Measurements from ENCODE around the gene MTHFSD.

MTHFSD gene

DNA sequence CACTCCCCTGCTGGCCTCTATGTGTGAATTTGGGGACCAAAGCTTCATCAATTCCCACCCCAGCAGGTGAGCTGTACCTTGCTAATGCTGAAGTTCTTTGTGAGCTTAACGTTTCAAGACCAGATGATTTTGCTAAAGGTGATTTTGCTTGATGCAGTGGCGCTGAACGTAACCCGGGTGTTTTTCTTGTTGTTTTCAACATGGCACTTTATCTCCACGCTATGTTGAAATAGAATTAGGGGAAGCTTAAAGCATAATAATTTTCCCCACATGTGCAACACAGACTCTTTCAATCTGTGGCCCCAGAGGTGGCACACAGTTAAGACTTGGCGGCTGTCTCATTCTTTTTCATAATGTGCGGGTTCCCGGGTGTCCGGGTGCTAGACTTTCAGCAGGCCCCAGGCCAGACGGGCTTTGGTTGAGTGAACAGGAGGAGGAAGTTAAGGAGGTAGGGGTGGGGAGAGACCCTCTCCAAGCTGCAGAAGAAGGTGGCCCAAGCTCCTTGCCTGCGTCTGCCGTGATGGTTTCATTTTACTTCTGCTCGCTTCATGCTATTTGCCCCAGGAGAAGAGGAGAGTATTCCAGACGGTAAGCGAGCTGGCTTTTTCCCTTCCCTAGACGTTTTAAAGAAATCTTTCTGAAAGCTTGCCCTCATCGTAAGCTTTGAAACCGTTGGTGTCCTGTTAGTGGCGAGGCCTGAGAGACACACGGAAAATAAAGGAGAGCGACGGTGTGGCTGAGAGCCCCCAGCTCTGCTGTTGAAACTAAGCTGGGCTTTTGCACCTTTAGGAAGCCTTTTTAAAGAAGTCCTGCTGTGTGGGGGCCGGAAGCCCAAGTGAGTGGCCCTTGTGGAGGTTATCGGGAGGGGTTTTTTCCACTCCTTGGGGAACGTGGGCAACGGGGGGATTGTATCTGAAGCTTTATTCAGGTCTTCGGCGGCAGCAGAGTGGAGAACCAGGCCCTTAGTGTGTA lies 15.8 kb upstream of the MTHFSD start:
- no peak for DNase-seq (ENCODE audit: low read depth)

DNA sequence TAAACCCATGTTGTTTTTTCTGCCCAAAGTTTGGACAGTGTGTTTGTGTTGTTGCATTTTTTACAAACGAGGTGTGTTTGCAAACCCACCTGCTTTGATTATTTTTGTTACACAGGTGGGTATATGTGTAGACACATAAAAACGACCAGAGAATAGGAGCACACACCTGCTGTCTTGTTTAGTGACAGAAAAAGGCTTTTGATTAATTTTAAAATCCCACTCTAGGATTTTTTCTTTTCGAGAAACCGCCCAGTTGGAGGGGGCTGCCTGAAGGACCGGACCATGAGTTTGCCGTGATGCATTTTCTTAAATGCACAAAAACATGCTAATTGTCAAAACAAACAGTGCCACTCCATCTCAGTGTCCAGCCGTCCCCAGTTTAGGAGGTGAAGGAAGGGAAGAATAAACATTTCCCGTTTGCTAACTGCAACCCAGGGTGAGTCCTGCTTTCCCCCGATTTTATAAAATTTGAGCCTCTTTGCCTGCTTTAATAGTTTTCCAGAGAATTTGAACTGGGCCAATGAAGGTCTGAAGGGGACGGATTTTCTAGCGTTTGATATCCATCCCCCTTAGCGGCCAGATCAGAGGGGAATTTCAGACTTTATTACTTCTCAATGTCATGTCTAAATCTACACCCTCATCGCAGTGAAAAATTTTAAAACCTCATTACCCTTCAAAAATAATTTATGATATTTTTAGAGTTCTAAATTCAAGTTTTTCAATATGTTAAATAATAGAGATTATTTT lies 14.8 kb upstream of the MTHFSD start:
- no peak for DNase-seq (ENCODE audit: low read depth)

DNA sequence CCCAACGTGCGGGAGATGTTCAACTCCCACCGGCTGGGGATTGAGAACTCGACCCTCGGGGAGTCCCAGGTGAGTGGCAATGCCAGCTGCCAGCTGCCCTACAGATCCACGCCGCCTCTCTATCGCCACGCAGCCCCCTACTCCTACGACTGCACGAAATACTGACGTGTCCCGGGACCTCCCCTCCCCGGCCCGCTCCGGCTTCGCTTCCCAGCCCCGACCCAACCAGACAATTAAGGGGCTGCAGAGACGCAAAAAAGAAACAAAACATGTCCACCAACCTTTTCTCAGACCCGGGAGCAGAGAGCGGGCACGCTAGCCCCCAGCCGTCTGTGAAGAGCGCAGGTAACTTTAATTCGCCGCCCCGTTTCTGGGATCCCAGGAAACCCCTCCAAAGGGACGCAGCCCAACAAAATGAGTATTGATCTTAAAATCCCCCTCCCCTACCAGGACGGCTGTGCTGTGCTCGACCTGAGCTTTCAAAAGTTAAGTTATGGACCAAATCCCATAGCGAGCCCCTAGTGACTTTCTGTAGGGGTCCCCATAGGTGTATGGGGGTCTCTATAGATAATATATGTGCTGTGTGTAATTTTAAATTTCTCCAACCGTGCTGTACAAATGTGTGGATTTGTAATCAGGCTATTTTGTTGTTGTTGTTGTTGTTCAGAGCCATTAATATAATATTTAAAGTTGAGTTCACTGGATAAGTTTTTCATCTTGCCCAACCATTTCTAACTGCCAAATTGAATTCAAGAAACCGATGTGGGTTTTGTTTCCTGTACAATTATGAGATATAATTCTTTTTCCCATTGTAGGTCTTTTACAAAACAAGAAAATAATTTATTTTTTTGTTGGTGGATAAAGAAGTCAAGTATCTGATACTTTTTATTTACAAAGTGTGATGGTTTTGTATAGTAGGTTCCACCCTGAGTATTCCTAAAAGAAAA lies 13.9 kb upstream of the MTHFSD start:
- DNase-seq (ENCODE audit: low read depth), result no peak

DNA sequence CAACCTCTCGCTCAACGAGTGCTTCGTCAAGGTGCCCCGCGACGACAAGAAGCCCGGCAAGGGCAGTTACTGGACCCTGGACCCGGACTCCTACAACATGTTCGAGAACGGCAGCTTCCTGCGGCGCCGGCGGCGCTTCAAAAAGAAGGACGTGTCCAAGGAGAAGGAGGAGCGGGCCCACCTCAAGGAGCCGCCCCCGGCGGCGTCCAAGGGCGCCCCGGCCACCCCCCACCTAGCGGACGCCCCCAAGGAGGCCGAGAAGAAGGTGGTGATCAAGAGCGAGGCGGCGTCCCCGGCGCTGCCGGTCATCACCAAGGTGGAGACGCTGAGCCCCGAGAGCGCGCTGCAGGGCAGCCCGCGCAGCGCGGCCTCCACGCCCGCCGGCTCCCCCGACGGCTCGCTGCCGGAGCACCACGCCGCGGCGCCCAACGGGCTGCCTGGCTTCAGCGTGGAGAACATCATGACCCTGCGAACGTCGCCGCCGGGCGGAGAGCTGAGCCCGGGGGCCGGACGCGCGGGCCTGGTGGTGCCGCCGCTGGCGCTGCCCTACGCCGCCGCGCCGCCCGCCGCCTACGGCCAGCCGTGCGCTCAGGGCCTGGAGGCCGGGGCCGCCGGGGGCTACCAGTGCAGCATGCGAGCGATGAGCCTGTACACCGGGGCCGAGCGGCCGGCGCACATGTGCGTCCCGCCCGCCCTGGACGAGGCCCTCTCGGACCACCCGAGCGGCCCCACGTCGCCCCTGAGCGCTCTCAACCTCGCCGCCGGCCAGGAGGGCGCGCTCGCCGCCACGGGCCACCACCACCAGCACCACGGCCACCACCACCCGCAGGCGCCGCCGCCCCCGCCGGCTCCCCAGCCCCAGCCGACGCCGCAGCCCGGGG lies 12.9 kb upstream of the MTHFSD start:
- no peak for DNase-seq (ENCODE audit: low read depth)

DNA sequence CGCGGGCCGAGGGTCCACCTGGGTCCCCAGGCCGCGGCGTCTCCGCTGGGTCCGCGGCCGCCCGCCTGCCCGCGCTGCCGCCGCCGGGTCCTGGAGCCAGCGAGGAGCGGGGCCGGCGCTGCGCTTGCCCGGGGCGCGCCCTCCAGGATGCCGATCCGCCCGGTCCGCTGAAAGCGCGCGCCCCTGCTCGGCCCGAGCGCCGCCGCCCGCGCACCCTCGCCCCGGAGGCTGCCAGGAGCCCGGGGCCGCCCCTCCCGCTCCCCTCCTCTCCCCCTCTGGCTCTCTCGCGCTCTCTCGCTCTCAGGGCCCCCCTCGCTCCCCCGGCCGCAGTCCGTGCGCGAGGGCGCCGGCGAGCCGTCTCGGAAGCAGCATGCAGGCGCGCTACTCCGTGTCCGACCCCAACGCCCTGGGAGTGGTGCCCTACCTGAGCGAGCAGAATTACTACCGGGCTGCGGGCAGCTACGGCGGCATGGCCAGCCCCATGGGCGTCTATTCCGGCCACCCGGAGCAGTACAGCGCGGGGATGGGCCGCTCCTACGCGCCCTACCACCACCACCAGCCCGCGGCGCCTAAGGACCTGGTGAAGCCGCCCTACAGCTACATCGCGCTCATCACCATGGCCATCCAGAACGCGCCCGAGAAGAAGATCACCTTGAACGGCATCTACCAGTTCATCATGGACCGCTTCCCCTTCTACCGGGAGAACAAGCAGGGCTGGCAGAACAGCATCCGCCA lies 12.1 kb upstream of the MTHFSD start:
- peak; percentile 17 for DNase-seq (ENCODE audit: low read depth)

DNA sequence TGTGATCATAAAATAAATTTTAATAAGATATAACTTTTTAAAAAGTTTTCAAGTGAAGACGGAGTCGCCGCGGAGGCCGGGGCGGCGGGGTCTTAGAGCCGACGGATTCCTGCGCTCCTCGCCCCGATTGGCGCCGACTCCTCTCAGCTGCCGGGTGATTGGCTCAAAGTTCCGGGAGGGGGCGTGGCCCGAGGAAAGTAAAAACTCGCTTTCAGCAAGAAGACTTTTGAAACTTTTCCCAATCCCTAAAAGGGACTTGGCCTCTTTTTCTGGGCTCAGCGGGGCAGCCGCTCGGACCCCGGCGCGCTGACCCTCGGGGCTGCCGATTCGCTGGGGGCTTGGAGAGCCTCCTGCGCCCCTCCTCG lies 11.5 kb upstream of the MTHFSD start, which contains the start of gene FOXC2:
Gene FOXC2, plus strand, starts transcription at position 229 of the 365 bp plus-strand sequence. CDS start 507 bp downstream, outside the sequence.
- peak; percentile 72 for DNase-seq (ENCODE audit: low read depth)

DNA sequence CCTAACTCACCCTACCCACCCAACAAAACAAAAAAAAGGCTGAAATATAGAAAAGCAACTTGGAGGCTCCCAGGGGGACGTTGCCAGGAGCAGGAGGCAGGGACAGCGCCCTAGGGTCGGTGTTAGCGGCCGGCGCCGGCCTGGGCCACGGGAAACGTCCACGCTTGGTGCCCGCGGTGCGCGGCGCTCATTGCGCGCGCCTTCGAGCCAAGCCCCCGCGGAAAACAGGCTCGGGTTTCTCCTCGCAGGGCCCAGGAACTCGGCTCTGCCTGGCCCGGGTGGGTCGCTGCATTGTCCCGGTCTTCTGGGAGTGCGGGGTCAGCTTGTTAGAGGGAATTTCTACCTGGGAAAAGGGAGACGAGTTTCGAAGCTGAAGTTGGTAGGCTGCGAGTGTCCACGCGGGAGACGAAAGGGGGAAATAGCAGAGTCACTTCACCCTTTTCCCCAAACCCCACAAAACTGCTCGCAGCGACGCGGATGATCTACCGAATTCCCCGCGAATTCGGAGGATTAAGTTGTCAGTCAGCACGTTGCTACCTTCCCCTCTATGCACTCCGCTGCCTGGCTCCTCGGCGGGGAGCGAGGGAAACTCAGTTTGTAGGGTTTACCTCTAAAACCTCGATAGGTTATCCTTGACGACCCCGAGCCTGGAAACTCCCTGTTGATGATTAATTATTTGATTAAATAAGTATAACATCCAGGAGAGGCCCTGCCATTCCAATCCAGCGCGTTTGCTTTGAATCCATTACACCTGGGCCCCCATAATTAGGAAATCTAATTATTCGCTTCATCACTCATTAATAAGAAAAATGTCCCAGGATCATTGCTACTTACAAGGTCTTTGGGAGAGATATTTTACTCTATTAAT lies 10.8 kb upstream of the MTHFSD start:
- DNase-seq (ENCODE audit: low read depth), result no peak

DNA sequence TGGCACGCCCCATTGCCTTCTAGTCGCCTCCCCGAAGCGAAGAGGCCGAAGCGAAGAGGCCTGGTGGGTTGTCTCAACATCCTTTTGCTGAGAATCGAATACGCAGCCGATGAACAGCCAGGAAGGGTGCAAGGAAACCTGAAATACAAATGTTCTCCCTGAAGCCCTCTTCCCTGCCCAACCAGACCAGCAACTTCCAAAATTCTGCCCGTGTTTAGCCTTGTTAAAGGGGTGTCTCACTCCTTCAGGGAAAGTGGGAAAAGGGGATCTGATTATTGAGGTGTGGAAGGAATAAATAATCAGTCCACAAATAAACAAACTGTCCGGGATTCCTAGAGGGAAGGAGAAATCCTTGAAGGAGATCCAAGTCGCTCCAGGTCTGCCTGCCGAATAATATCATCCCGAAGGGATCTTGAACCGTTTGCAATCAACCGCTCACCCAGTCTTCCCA lies 10.2 kb upstream of the MTHFSD start:
- no peak for DNase-seq (ENCODE audit: low read depth)

DNA sequence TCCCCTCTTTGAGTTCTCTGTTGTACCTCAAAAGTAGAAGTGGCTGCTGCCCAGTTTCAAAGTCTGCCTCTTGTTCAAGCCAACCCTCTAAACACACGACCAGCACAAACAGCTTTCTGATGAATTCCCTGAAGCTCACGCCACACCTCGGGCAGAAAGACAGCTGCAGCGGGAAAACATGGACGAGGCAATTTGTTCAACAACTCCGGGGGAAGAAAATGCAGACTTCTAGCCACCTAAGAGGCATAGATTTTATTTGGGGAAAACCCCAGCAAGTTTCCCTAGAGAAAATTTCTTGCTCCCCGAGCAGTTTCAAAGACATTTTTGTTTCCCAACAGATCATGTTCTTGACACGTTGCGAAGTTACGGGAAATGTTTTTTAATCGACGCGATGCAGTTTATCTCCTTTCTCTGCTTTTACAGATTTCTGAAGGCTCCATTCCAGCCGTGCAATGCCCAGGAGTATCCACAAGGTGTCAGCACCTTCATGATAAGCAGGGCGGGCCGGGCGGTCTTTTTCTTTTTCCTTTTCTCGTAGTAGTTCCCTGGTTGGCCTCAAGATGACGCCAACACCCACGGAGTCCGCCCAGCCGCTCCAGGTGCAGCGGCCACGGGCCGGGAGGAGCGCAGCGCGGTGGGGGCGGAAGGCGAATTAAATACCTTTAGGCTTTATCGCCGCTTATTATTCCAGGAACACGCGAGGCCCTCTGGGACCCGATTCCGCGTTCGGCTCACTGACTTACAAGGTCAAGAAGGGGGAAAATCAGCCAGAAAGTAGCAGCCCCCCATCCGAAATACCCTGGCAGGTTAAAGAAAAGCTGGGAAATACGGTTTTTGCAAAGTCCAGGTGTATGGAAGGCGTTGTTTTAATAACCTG lies 8.7 kb upstream of the MTHFSD start:
- DNase-seq (ENCODE audit: low read depth), result peak; percentile 71

DNA sequence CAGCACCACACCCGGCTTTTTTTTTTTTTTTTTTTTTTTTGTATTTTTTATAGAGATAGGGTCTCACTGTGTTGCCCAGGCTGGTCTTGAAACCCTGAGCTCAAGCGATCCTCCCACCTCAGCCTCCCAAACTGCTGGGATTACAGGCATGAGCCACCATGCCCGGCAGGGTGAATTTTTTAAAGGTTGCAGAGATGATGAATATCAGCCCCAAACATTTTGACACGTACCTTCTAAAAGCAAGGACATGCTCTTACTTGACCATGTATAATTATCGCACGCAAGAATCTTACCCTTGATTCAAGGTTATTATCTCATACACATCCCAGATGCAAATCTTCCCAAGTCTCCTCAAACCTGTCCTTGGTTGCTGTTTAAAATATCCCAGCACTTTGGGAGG lies 7.3 kb upstream of the MTHFSD start:
- DNase-seq (ENCODE audit: low read depth), result no peak

DNA sequence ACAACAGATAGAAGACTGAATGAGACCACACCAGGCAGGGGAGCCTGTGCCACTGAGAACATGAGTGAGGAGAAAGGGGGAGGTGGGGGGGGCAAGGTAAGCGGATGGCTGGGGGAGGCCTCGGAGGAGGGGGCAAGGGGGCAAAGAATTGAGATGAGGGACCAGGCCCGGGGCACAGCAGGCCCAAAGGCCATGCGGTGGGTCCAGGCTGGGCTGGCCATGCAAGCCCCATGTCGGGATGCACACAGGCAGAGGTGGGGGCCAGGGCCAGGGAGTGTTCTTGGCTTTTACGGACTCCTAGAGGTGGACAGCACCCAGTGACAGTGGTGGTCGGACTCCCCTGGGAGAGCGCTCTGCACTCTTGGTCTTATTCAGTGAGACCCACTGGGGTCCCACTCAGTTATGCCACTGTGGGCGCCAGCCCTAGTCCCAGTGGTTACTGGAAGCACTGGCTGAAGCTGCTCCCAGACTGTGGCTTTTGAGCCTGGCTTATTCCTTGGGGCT lies 4.8 kb upstream of the MTHFSD start:
- DNase-seq (ENCODE audit: low read depth), result no peak

DNA sequence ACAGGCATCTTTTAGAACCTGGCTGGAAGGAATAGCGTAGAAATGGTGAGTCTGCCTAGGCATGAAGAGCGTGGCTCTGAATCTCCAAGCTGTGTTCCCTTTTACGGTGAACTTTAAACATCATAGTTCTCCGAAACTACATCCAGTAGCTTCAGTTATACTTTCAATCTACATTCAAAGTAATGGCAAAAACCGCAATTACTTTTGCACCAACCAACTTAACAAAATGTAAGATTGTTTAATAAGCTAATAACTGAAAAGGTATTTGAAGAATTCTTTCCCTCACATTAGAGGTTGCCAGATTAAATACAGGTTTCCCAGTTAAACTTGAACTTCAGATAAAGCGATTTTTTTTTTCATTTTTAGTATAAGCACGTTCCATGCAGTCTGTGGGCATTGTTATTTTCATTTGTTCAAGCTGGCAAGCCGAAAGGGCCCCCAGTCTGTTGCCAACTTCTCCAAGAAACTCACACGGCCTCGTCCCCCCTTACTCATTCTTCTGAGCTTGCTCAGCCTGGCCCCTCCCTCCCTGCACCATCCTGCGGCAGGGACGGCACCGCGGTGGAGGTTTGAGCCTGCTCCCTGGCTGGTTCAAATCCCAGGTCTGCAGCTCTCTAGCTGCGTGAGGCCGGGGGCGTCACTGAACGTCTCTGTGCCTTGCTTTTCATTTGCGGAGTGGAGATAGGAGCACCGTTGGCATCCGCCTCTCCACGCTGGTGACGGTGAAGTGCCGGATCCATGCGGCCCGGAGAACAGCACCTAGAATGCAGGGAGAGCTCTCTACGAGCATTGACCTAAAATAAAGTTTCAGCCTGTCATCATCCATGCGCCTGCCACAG lies 3.5 kb upstream of the MTHFSD start:
- DNase-seq (ENCODE audit: low read depth), result no peak

DNA sequence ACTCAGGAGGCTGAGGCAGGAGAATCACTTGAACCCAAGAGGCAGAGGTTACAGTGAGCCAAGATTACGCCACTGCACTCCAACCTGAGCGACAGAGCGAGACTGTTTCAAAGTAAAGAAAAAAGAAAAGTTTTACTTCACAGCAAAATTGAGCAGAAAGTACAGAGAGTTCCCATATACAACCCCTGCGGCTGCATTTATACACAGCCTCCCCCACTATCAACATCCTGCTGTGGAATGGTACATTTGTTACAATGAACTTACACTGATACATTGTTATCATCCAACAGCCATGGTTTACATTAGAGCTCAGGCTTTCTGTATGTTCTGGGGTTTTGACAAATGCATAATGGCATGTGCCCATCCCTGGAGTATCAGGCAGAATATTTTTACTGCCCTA lies 2.6 kb upstream of the MTHFSD start:
- DNase-seq (ENCODE audit: low read depth), result no peak

DNA sequence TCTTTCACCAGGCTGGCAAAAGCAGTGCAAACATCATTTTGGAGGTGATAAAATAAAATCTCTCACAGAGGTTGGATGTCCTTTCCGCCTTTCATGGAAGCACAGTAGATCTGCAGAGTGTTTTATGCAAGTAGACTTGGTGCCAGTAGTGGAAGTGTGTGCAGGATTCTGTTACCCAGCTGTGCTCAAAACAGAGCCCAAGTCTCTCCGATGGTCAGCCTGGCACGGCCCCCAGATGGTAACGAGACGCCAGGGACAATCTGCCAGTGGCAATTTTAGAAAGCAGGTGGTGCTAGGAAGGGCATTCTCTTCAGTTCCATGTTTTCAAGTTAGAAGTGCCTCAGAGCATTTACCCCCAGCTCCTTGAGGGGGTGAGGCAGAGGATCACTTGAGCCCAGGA lies 1.5 kb upstream of the MTHFSD start:
- no peak for DNase-seq (ENCODE audit: low read depth)

DNA sequence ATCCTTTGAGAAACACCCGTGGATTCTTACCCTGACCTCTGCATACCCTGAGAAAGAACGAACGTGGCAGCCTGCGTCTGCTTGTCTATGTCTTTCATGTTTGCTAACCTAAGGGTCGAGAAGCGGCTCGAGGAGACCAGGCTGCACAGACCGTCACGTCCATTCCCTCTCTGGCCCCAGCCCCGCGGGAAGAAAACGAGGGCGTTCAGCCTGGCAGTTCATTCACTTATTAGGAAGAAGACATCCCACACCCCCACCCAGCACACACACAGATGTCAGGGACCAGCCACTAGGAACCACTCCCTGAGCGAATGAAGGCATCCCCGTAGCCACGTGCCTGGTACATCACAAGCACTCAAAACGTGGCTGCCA lies 655 bp upstream of the MTHFSD start:
- no peak for DNase-seq (ENCODE audit: low read depth)

DNA sequence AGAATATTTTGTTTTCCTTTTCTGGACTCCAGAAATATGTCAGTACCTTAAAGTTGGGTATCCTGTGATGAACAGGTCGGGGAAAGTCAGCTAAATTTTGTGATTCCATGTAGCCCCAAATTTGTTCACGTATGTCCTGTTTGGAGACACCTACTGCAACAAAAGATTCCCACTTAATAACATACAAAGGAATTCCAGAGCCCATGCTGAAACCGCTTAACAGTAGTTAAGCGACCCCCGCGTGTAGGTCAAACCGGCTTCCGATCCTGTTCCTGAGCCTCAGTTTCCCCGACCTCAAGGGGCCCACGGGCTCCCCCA lies 477 bp downstream of the MTHFSD start:
- DNase-seq (ENCODE audit: low read depth), result no peak

DNA sequence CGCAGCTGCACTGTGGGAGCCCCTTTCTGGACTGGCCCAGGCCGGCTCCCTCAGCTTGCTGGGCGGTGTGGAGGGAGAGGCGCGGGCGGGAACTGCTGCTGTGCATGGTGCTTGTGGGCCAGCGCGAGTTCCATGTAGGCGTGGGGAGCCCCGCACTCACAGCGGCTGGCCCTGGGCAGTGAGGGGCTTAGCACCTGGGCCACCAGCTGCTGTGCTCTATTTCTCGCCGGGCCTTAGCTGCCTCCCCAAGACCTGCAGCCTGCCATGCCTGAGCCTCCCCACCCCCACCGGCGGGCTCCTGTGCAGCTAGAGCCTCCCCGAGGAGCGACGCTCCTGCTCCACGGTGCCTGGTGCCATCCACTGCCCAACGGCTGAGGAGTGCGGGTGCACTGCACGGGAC lies 1.7 kb downstream of the MTHFSD start:
- DNase-seq (ENCODE audit: low read depth), result no peak

All from GM04504 (cell line).